Vagina (tissue), 2 donors: ENCODE measurements around the gene ATXN1.

Experiments
- CTCF ChIP-seq, 3 experiments: fragments of 450-650 bp in 2 of 3; fragments of 200-600 bp in 1 of 3; sonication (generic) in 1 of 3; IDR thresholded peaks; one replicate each; pipeline ENCODE4 v1.5.1; 2017 to 2019; ENCODE audit warnings: antibody characterized with exemption in 3 of 3, mild to moderate bottlenecking in 2 of 3, moderate library complexity in 2 of 3
- POLR2AphosphoS5 ChIP-seq, 2 donors: sonication (generic); formaldehyde crosslinking; IDR thresholded peaks; one replicate each; pipeline ENCODE4 v1.9.0; 2017; ENCODE audit warnings: antibody characterized with exemption in 2 of 2, mild to moderate bottlenecking in 2 of 2, low read depth in 1 of 2; ENCODE audit not compliant: insufficient read depth in 1 of 2

GRCh38 chr6:16720861-16721260 is 40.4 kb downstream of the ATXN1 start:
- TF ChIP-seq POLR2AphosphoS5 (IDR thresholded peaks at IDR 0.05; ENCODE audit: insufficient read depth in 1 of 2, low read depth in 1 of 2) (no peak), CTCF (IDR thresholded peaks at IDR 0.05) (no peak)
